Uterus (tissue), 2 donors: Measurements from ENCODE around the gene WDR5.

Experiments used
- CTCF ChIP-seq, 4 experiments: fragments of 200-600 bp in 2 of 4; fragments of 450-650 bp in 2 of 4; sonication (generic) in 2 of 4; IDR thresholded peaks; one replicate each; pipeline ENCODE4 v1.5.1; 2016 to 2019; ENCODE audit warnings: antibody characterized with exemption in 4 of 4, mild to moderate bottlenecking in 2 of 4, moderate library complexity in 1 of 4
- POLR2A ChIP-seq, 2 donors: fragments of 450-650 bp; IDR thresholded peaks; one replicate each; pipeline ENCODE4 v1.6.1; 2016; ENCODE audit warnings: antibody characterized with exemption in 2 of 2, mild to moderate bottlenecking in 1 of 2, moderate library complexity in 1 of 2

- TF ChIP-seq POLR2A (IDR thresholded peaks at IDR 0.05) (no peak), CTCF (IDR thresholded peaks at IDR 0.05) (no peak)
Measured at GRCh38 chr9:134136118-134136995, 475 bp downstream of the WDR5 start.
